NCI-H2029 treated with DMSO at 0.1 percent for 48 hours (cell line): ENCODE data around the gene KIF1A.

Experiments
- DNase-seq: peaks from one replicate; lab custom pipeline; 2025; lab: John Stamatoyannopoulos, UW

KIF1A gene

GRCh38 chr2:240799033-240799820 is 20.8 kb downstream of the KIF1A start:
- no peak for DNase-seq

DNA sequence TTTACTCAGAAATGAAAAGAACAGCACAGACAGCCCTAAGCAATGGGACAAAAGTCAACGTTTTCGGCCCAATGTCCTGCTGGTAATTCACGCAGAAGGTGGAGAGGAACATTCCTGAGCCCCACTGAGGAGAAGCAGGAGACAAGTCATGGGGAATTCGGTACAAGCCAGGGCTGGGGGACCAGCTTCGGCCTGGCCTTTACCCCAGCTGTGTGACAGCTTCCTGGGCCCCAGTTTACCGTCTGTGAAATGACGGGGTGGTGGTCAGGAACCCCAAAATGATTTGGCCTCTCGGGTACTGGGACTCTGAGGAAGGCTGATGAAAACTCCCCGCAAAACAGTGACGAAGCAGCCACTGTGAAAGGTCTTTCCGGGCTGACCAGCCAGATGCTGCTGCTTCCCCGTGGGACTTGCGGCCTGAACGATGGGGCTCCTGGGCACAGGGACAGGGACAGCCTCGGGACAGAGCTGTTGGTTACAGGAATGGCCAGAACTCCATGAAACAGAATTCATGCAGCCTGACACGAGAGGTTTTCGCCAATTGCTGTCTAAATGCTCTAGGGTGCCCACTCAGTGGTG is 21.6 kb downstream of the KIF1A start:
- DNase-seq: no peak

GRCh38 chr2:240797914-240798313 is 22.1 kb downstream of the KIF1A start:
- no peak for DNase-seq

GRCh38 chr2:240797500-240797895 is 22.5 kb downstream of the KIF1A start:
- DNase-seq: no peak

DNA sequence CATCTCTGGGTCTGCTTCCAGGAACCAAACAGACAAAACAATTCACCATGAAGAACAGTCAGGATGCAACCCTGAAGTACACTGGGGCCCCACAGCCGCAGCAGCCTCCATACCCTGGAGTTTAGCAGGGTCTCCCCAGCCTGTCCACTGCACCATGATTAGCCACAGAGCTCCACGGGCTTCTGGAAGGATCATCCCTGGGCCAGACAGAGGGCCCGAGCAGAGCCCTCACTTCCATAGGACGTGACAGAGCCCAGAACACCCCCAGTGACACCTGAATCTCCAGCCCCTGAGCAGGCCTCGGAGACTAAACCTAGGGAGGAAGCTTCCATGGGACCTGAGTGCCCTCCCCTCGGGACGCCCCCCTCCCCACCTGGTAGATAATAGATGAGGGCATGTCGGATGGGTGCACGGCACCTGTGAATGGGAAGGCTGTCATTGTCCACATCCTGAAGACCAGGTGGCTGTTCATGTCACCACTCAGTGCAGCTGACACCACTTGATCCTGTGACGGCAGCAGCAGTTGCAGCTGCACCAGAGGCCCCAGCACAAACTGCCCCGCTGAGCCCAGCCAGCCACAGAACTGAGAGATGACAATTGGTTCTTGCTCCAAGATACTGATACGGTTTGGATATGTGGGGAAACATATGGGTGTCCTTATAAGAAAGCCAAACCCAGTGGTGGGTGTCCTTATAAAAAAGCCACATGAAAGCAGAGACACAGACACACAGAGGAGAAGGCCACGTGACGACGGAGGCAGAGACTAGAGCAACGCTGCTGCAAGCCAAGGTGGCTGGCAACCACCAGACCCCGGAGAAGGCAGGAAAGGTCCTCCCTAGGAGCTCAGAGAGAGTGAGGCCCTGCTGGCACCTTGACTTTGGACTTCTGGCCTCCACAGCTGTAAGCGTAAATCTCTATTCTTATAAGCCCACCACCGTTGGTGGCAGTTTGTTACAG is 23.2 kb downstream of the KIF1A start:
- no peak for DNase-seq

GRCh38 chr2:240795916-240796510 is 24.0 kb downstream of the KIF1A start:
- no peak for DNase-seq

GRCh38 chr2:240795454-240795853 is 24.6 kb downstream of the KIF1A start:
- no peak for DNase-seq

- no peak for DNase-seq
Observed at GRCh38 chr2:240794178-240794721, 25.8 kb downstream of the KIF1A start.

DNA sequence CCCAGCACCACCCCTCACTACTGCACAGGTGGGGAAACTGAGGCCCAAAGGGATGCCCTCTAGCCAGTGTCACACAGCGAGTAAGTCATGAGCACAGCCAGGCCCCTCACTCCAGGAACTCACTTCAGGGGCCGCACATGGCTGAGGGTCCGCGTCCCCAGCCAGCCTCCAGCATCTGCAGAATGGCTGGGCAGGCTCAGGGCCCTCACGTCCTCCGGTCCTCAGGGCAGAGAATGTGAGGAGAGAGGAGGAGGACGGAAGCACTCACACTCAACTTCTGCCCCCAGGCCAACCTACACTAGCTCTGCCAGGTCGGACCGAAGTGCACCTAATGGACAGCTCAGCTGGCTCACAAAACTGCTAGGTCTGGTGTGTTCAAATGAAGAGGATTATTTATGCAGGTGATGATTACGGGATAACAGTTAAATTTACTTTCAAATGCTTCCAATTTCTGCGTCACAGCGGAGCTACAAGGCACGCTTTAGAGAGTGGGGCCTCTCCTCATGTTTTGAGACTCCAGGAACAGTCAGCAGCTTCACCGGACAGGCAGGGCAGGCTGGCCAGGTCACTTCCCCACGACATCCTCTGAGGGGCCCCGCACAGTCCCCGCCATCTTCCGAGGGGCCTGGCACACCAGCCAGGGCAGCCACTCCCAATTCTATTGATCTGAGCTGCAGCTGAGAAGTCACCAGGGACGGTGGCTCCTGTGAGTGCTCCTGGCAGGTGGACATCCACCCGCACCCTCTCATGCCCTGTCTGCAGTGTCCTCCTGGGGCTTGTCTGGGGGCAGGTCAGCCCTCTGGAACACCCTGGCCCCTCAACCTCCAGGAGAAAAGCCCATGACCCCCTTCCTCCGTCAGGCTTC is 26.5 kb downstream of the KIF1A start:
- no peak for DNase-seq

- no peak for DNase-seq
Observed at GRCh38 chr2:240792629-240793312, 27.2 kb downstream of the KIF1A start.

DNA sequence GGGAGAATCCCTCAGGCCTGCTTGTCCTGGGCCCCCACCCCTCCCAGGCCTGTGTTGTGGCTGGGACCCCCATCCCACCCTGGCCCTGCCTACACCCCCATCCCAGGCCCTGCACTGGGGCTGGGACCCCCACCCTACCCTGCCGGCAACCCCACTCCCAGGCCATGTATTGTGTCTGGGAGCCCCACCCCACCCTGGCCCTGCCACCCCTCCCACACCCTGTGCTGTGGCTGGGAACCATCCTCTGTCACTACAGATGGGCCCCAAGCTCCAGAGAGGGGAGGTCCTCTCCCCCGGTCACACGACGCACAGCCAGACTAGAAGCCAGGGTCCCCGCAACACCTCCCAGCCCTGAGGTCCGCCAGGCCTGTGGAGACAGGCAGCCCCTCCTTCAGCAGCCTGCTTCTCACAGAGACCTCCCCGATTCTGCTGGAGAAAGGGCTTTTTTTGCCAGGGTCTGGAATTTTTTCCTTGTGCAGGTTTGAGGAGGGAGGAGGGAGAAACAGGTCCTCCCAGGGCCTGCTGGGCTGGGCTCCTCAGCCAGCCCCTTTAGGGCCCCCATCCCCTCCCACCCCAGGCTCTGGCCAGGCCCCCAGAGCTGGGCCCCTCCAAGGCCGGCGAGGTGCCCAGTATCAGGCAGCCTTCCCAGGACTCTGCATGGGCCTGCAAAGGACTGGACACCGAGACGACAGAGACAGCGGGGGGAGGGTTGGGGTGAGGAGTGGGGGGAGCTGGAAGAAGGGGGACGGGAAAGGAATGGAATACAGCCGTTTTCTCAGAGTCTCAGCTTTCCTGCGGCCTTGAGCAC is 28.0 kb downstream of the KIF1A start:
- DNase-seq: no peak

- DNase-seq: no peak
Observed at GRCh38 chr2:240791221-240791800, 28.7 kb downstream of the KIF1A start.

- DNase-seq: no peak
Observed at GRCh38 chr2:240790370-240791220, 29.4 kb downstream of the KIF1A start.

DNA sequence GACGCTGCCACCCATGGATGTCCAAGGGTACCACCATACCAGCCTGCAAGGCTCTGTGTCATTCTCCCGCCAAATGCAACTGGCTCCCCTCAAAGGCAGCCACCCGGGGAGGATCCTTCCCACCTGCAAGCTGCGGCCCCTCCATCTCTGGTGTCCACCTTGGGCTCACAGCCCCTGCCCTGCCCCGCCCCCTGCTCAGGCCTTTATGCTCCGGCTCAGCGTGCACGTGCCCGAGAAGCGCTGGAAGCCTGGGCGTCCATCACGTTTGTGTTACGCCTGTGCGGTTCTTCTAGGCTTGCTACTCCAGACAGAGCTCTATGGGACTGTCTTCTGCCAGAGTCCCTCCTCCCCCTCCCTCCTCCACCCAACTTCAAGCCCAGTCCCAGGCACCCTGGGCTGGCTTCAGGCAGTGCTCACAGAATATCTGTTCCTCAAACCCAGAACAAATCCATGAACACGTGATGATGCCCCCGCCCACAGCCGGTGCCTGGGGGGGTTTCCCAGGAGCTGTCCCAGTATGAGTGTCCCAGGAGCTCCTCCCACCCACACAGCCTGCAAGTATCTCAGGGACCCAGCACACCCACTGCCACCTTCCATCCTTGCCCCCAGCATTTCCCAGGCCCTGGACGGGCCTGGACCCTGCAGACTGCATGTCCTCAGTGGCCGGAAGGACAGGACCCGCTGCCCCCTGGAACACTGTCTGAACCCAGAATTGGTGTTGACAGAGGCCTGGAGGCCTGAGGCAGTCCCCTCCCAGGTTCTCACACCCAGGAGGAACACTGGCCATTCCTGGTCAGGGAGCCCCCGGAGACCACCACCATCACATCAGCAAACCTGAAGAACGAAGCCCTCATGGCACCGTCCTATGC is 30.3 kb downstream of the KIF1A start:
- no peak for DNase-seq

DNA sequence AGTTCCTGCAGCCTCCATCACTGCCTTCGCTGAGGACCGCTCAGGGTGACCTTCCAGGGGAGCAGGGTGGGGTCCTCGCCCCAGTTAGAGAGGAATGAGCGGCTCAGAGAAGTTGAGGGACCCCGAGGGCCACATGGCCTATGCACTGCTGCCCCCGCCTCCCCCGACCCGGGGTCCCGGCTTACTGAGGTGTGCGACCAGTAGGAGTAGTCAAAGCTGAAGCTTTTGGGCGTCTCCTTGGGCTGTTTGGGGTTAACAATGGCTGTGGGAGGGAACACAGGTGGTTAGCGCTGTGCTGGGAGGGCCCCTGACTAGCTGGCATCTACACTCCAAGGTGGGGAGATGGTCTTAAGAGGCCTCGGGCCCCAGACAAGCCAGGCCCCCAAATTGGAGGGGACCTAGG is 31.0 kb downstream of the KIF1A start:
- no peak for DNase-seq

DNA sequence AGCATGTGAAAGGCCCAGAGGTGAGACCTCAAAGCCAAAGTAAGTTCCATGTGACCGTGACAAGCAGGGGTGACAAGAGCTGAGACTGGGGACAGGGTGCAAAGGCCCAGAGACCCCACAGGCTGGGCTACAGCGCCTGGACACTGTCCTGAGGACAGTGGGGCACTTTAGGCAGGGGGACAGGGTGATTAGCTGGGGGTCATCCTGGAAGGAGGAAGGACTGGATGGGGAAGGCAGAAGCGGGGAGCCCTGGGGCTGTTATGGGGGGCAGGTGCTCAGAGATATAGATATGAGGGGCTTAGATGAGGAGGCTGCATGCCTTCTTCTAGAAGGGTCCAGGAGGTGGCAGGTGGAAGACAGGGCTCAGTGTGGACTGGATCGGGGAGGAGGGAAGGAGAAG is 31.5 kb downstream of the KIF1A start:
- no peak for DNase-seq
